Mammary epithelial cell (primary cell): ENCODE data around the gene TYW1.

Source experiments
- CTCF ChIP-seq, 2 donors: IDR thresholded peaks in 1 of 2; conservative IDR thresholded peaks in 1 of 2; 2 replicates each; pipeline ENCODE4 v1.5.1; 2011 to 2012; ENCODE audit warnings: inconsistent platforms in 2 of 2, low read length in 2 of 2, mild to moderate bottlenecking in 2 of 2, control low read depth in 1 of 2, low read depth in 1 of 2; ENCODE audit not compliant: insufficient read depth in 1 of 2; ENCODE audit errors: extremely low read depth in 1 of 2
- EZH2 ChIP-seq: IDR thresholded peaks from 2 replicates; pipeline ENCODE4 v1.6.1; 2012; ENCODE audit warnings: low read length, inconsistent platforms, borderline replicate concordance

- TF ChIP-seq EZH2 (no peak), CTCF (conservative IDR thresholded peaks at IDR 0.05 in 1 of 2, IDR thresholded peaks at IDR 0.05 in 1 of 2; ENCODE audit: extremely low read depth in 1 of 2, insufficient read depth in 1 of 2, low read depth in 1 of 2, low read length in 2 of 2) (no peak)
Observed at GRCh38 chr7:67018940-67019339, 22.3 kb downstream of the TYW1 start.
